Fibroblast of mammary gland (primary cell): ENCODE results near the gene PHACTR1.
A peak's percentile ranks its signal among the peaks of the same experiment; 100 is the strongest.

Source experiments
- DNase-seq: peaks from one replicate; pipeline ENCODE4 v3.0.0-alpha.2; 2010; ENCODE audit warnings: low read depth
- H3K4me3 ChIP-seq: 2 replicates; pipeline ENCODE4 v1.5.1; 2011; ENCODE audit warnings: low read depth, mild to moderate bottlenecking, low read length, moderate library complexity; ENCODE audit not compliant: control insufficient read depth
- CTCF ChIP-seq: conservative IDR thresholded peaks from 2 replicates; pipeline ENCODE4 v1.5.1; 2011; ENCODE audit warnings: low read depth, low read length, inconsistent platforms; ENCODE audit not compliant: control insufficient read depth, insufficient read depth

Gene PHACTR1

GRCh38 chr6:13012977-13013680, 296.6 kb downstream of the PHACTR1 start:
- H3K4me3 ChIP-seq: peak overlapping the region; percentile 31
- no peak for DNase-seq
- TF ChIP-seq CTCF: no peak

- no peak for TF ChIP-seq CTCF
- peak overlapping the region; percentile 31 for H3K4me3 ChIP-seq
- DNase-seq: no peak
Observed at GRCh38 chr6:13013681-13014503, 297.3 kb downstream of the PHACTR1 start.

- H3K4me3 ChIP-seq: no peak overlapping the region
- DNase-seq: no peak
- TF ChIP-seq CTCF: no peak
Observed at GRCh38 chr6:13014504-13015378, 298.2 kb downstream of the PHACTR1 start.

GRCh38 chr6:13015379-13015681, 298.8 kb downstream of the PHACTR1 start:
- no peak for DNase-seq
- no peak overlapping the region for H3K4me3 ChIP-seq
- TF ChIP-seq CTCF: no peak

- H3K4me3 ChIP-seq: no peak overlapping the region
- TF ChIP-seq CTCF: no peak
- no peak for DNase-seq
Observed at GRCh38 chr6:13024616-13025015, 308.0 kb downstream of the PHACTR1 start.

GRCh38 chr6:13025893-13026499, 309.4 kb downstream of the PHACTR1 start:
- H3K4me3 ChIP-seq: no peak overlapping the region
- no peak for TF ChIP-seq CTCF
- no peak for DNase-seq
